ENCODE data around the gene ACSL1.

DNA sequence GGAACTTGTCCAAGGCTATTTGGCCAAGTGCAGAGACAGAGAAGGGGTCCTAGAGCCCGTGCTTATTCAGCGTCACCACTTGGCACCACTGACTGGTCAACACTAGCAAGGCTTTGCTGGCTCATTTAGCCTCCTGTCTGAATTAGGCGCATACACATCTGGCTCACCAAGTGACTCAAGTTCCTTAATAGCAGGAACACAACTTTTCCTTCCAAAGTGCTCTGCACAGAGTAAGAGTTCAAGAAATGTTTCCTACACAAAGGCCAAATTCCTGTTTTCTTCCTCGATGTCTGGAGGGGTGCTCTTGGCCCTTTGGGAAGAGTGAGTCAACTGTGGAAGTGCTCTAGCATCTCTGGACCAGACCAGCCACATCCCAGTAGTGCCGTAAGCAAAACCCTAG lies 65.1 kb downstream of the ACSL1 start:
- TF ChIP-seq POLR2A (IDR thresholded peaks at IDR 0.05; ENCODE audit: borderline replicate concordance, extremely low read depth, insufficient read depth, insufficient read length): no peak
- TF ChIP-seq SP1 (IDR thresholded peaks at IDR 0.05; ENCODE audit: low read depth): no peak
- TF ChIP-seq CTCF (IDR thresholded peaks at IDR 0.05 in 2 of 3, conservative IDR thresholded peaks at IDR 0.05 in 1 of 3; ENCODE audit: borderline replicate concordance in 1 of 3, insufficient read depth in 1 of 3, low read depth in 2 of 3, low read length in 2 of 3): no peak
- TF ChIP-seq EZH2 (IDR thresholded peaks at IDR 0.05): no peak
- no peak for TF ChIP-seq SRF (IDR thresholded peaks at IDR 0.05; ENCODE audit: low read depth)
- no peak for TF ChIP-seq SIN3A (IDR thresholded peaks at IDR 0.05; ENCODE audit: low read depth)
- no peak for TF ChIP-seq FOSL1 (IDR thresholded peaks at IDR 0.05; ENCODE audit: low read depth)
- no peak for TF ChIP-seq EGR1 (IDR thresholded peaks at IDR 0.05; ENCODE audit: low read depth)
- TF ChIP-seq CEBPB (IDR thresholded peaks at IDR 0.05; ENCODE audit: low read depth): no peak
- no peak for TF ChIP-seq YY1 (IDR thresholded peaks at IDR 0.05; ENCODE audit: extremely low read depth, insufficient replicate concordance, low read depth, low read length)
- TF ChIP-seq POLR2AphosphoS5 (IDR thresholded peaks at IDR 0.05; ENCODE audit: low read depth, low read length): no peak
- no peak for TF ChIP-seq ZBTB33 (IDR thresholded peaks at IDR 0.05; ENCODE audit: extremely low read depth, insufficient replicate concordance, low read length)
- TF ChIP-seq MAX (IDR thresholded peaks at IDR 0.05): no peak
- TF ChIP-seq ELF1 (IDR thresholded peaks at IDR 0.05; ENCODE audit: borderline replicate concordance, low read depth): no peak
